GM12878 (cell line): ENCODE measurements around the gene KIF24.

Experiments
- CTCF ChIP-seq, 3 experiments: IDR thresholded peaks in 2 of 3; conservative IDR thresholded peaks in 1 of 3; 2 replicates each; pipeline ENCODE4 v1.5.1; 2011; ENCODE audit warnings: low read depth in 3 of 3, low read length in 3 of 3, mild to moderate bottlenecking in 3 of 3, control low read depth in 2 of 3, moderate library complexity in 2 of 3, inconsistent platforms in 1 of 3, mixed read lengths in 1 of 3; ENCODE audit not compliant: control insufficient read depth in 2 of 3, insufficient read depth in 1 of 3; ENCODE audit errors: extremely low read depth in 1 of 3
- EZH2 ChIP-seq: IDR thresholded peaks from 2 replicates; pipeline ENCODE4 v1.6.1; 2012; ENCODE audit warnings: low read depth, mild to moderate bottlenecking, control low read depth, inconsistent platforms, low read length, borderline replicate concordance; ENCODE audit not compliant: control insufficient read depth
- NRF1 ChIP-seq: conservative IDR thresholded peaks from 2 replicates; pipeline ENCODE4 v1.6.1; 2011; ENCODE audit warnings: mild to moderate bottlenecking, low read depth, low read length, improper control_type of control experiment
- SREBF1 ChIP-seq: IDR thresholded peaks from 2 replicates; pipeline ENCODE4 v1.6.1; 2012; ENCODE audit warnings: mild to moderate bottlenecking, low read length

GRCh38 chr9:34328500-34328986 lies 525 bp downstream of the KIF24 start:
- TF ChIP-seq CTCF (IDR thresholded peaks at IDR 0.05 in 2 of 3, conservative IDR thresholded peaks at IDR 0.05 in 1 of 3; ENCODE audit: control insufficient read depth in 2 of 3, extremely low read depth in 1 of 3, insufficient read depth in 1 of 3, low read depth in 3 of 3, low read length in 3 of 3) (no peak), NRF1 (no peak), EZH2 (no peak), SREBF1 (no peak)
